Activated CD4-positive, alpha-beta T cell treated with anti-CD3 and anti-CD28 coated beads for 36 hours (primary cell): Measurements from ENCODE around the gene PRR20A. TPM values are rescaled to one million over a fixed set of nuclear protein-coding genes. Genes with fewer than 3 reads are reported as not detected.
"Not testable (repeated sequence)": the region's sequence is repeated elsewhere in the genome, so short reads cannot be mapped to it uniquely, and the experiment has no call there.

ENCODE experiments used
- ATAC-seq: fragments of 200-7000 bp; cut with Tn5 transposase; one replicate; pipeline ENCODE4 v1.10.0; 2021; ENCODE audit warnings: mild to moderate bottlenecking, moderate library complexity
- CTCF ChIA-PET: fragments of 350-600 bp; sonication (Branson Sonifier 250); formaldehyde crosslinking; loops from one replicate; lab custom pipeline; 2021; ENCODE audit warnings: antibody characterized with exemption; lab: Charles Lee
- POLR2A ChIA-PET: fragments of 350-600 bp; sonication (Branson Sonifier 250); formaldehyde crosslinking; loops from one replicate; lab custom pipeline; 2021; ENCODE audit warnings: antibody characterized with exemption, inconsistent platforms; lab: Charles Lee
- DNase-seq: peaks from one replicate; pipeline ENCODE4 v3.0.0-alpha.2; 2020
- H3K27ac Mint-ChIP-seq: one replicate; pipeline ENCODE4 v1.8.0; 2021; ENCODE audit warnings: mixed read lengths
- H3K27me3 Mint-ChIP-seq: one replicate; pipeline ENCODE4 v1.8.0; 2021; ENCODE audit warnings: mixed read lengths
- H3K36me3 Mint-ChIP-seq: one replicate; pipeline ENCODE4 v1.8.0; 2021; ENCODE audit warnings: low read depth, mixed read lengths
- H3K4me1 Mint-ChIP-seq: one replicate; pipeline ENCODE4 v1.8.0; 2021; ENCODE audit warnings: mixed read lengths
- H3K4me3 Mint-ChIP-seq: one replicate; pipeline ENCODE4 v1.8.0; 2021; ENCODE audit warnings: mild to moderate bottlenecking, moderate library complexity, mixed read lengths
- H3K9me3 Mint-ChIP-seq: one replicate; pipeline ENCODE4 v1.8.0; 2021; ENCODE audit warnings: low read depth, mixed read lengths
- intact Hi-C, 2 experiments: fragments of 100-400 bp; cut with DNase I in 1 of 2; cut with micrococcal nuclease in 1 of 2; formaldehyde crosslinking; loops; one replicate each; pipeline versions ENCODE4 v1.14.2 to v1.15.1; 2022 to 2024; cut with DNase I, micrococcal nuclease
- total RNA-seq, 2 experiments: library from RNA; stranded (reverse); gene quantifications; one replicate each; pipeline ENCODE4 v1.2.3, GENCODE V29; 2021

Gene PRR20A
- total RNA-seq, 2 experiments from 2014 or later: not detected

DNA sequence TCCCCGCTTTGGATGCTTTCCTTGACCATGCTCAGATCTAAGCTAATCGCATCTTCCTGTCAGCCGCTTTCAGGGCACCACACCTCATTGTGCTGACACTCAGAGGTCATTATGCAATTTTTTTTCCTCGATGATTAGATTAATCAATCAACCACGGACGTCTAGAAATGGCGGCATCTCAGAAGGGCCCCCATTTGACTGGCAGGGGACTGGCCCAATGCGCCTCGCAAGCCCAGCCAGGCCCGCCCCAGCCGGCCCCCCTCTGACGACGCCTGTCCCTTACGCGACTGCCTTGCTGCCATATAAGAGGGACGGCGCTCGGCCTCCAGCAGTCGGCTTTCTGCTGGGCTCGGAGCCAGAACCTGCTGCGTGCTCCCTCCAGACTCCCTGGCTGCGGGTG lies 26.2 kb downstream of the PRR20A start, which contains the start of gene PRR20E:
Gene PRR20E, plus strand, starts transcription at position 301 of the 400 bp plus-strand sequence. CDS start 387 bp downstream, outside the sequence.
- H3K27ac Mint-ChIP-seq, H3K27me3 Mint-ChIP-seq, CTCF ChIA-PET, intact Hi-C loops, H3K9me3 Mint-ChIP-seq, H3K36me3 Mint-ChIP-seq, ATAC-seq, H3K4me1 Mint-ChIP-seq, POLR2A ChIA-PET, H3K4me3 Mint-ChIP-seq, DNase-seq: not testable (repeated sequence)

DNA sequence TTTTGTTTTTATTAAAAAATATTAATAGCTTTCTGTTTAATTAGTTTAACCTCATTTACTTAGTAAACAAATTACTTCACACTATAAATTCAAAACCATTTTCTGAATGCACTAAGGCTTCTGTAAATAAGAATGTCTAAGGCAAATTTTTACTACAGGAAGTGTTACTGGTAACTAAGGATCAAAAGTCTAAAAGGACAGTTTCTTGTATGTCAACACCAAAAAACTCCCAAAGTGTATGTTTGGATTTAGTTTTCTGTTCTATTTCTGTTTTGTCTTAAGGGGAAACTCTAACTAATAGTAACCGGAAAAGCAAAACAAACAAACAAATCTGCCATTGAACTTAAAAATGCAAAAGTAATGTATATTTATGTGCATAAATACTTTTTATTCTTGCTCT lies 50.9 kb downstream of the PRR20A start:
- Mint-ChIP-seq H3K36me3 (no peaks in the 10 kb centered on the region), H3K4me3 (no peak overlapping the region), H3K27ac (no peak overlapping the region), H3K4me1 (no peaks in the 10 kb centered on the region), H3K27me3 (no peaks in the 10 kb centered on the region), H3K9me3 (no peaks in the 10 kb centered on the region)
- intact Hi-C loops: no loop called here
- ATAC-seq (no peak), DNase-seq (no peak)
- POLR2A ChIA-PET: no interaction called here
- CTCF ChIA-PET: no interaction called here

Other genes starting within 250 kb of the PRR20A start
- not detected for gene PRR20B, start 6.6 kb downstream of the PRR20A start, total RNA-seq
- not detected for gene PRR20C, start 13.1 kb downstream of the PRR20A start, total RNA-seq
- gene PRR20D, start 19.7 kb downstream of the PRR20A start, total RNA-seq: not detected
- not detected for gene PRR20E, start 26.3 kb downstream of the PRR20A start, total RNA-seq